Lung (tissue), 12 donors: ENCODE data around the gene DMXL2. TPM values are rescaled to one million over a fixed set of nuclear protein-coding genes. Genes with fewer than 3 reads are reported as not detected.
"Not testable (repeated sequence)": the region's sequence is repeated elsewhere in the genome, so short reads cannot be mapped to it uniquely, and the experiment has no call there.

Experiments
- ATAC-seq: fragments of 200-7000 bp; cut with Tn5 transposase; one replicate; pipeline ENCODE4 v1.9.1; 2020; ENCODE audit warnings: moderate number of reproducible peaks; ENCODE audit not compliant: insufficient read depth, low FRiP score
- DNase-seq, 3 donors: peaks; one replicate each; pipeline ENCODE4 v3.0.0-alpha.2; 2013 to 2017
- H3K27ac ChIP-seq, 2 donors: one replicate each; pipeline ENCODE4 v1.5.1; 2013; ENCODE audit warnings: mild to moderate bottlenecking in 2 of 2, moderate library complexity in 2 of 2, control low read depth in 1 of 2, inconsistent platforms in 1 of 2, low read depth in 1 of 2, low read length in 1 of 2
- H3K27me3 ChIP-seq, 3 donors: one replicate each; pipeline ENCODE4 v1.5.1; 2013; ENCODE audit warnings: low read length in 2 of 3; ENCODE audit not compliant: control insufficient read depth in 3 of 3, insufficient read depth in 3 of 3
- H3K36me3 ChIP-seq, 4 donors: one replicate each; pipeline ENCODE4 v1.5.1; 2013; ENCODE audit warnings: low read length in 4 of 4, mild to moderate bottlenecking in 1 of 4, moderate library complexity in 1 of 4; ENCODE audit not compliant: control insufficient read depth in 4 of 4, insufficient read depth in 4 of 4
- H3K4me1 ChIP-seq, 5 donors: one replicate each; pipeline ENCODE4 v1.5.1; 2013; ENCODE audit warnings: low read length in 5 of 5, mild to moderate bottlenecking in 2 of 5, moderate library complexity in 1 of 5; ENCODE audit not compliant: control insufficient read depth in 5 of 5, insufficient read depth in 5 of 5
- H3K4me3 ChIP-seq: one replicate; pipeline ENCODE4 v1.5.1; 2013; ENCODE audit warnings: mild to moderate bottlenecking, control low read depth, moderate library complexity
- H3K9ac ChIP-seq, 2 donors: one replicate each; pipeline ENCODE4 v1.5.1; 2013; ENCODE audit warnings: low read length in 2 of 2, control low read depth in 1 of 2; ENCODE audit not compliant: insufficient read depth in 1 of 2
- H3K9me3 ChIP-seq, 4 donors: one replicate each; pipeline ENCODE4 v1.5.1; 2013; ENCODE audit warnings: low read length in 3 of 4, mild to moderate bottlenecking in 1 of 4, moderate library complexity in 1 of 4; ENCODE audit not compliant: control insufficient read depth in 4 of 4, insufficient read depth in 3 of 4
- CTCF ChIP-seq: IDR thresholded peaks from 2 replicates; pipeline ENCODE4 v1.5.1; 2012; ENCODE audit warnings: mild to moderate bottlenecking; ENCODE audit errors: control extremely low read depth, extremely low read depth
- whole genome bisulfite sequencing, 2 donors: extraction: QIAGEN DNeasy Blood & Tissue Kit; methylation state at CpG; one replicate each; pipeline ENCODE4 v1.1.7; 2013; 5-methylcytosine and 5-hydroxymethylcytosine counted together
- polyA plus RNA-seq, 2 donors: library from polyadenylated mRNA; stranded (reverse); fragments of 200-250 nt; gene quantifications; one replicate each; pipeline ENCODE4 v1.2.1, GENCODE V29; 2013
- total RNA-seq, 2 donors: library from RNA; depleted of rRNA in 1 of 2; stranded (reverse); fragments of >200 nt in 1 of 2; gene quantifications; one replicate each; pipeline ENCODE4 v1.2.1, GENCODE V29; 2014 to 2021
- donor health status: control.
- donor health status: control.
- donor health status: Bipolar disorder and iron deficiency.
- donor health status: healthy.
- donor health status: DM: yes; HTN: yes; CAD: no.

Gene DMXL2
- total and polyA plus RNA-seq, 4 donors = 40.9 to 105 (median 75.3) TPM

- Histone ChIP-seq H3K4me3 (no peak overlapping the region), H3K4me1 (no peaks in the 10 kb centered on the region), H3K27ac (no peak overlapping the region), H3K27me3 (peaks cover 0 to 7% (median 0%) of the 10 kb centered on the region in 3 donors), H3K9ac (no peak overlapping the region), H3K9me3 (no peaks in the 10 kb centered on the region), H3K36me3 (no peaks in the 10 kb centered on the region)
- DNase-seq = no peak
- no peak for TF ChIP-seq CTCF
- ATAC-seq = no peak
- 84 to 90% methylated on average over 5 of the region's 5 CpGs for WGBS, 2 donors
Observed at GRCh38 chr15:51668446-51668845, 45.9 kb upstream of the DMXL2 start.

GRCh38 chr15:51667478-51667877, 44.9 kb upstream of the DMXL2 start:
- peaks cover 0 to 7% (median 2%) of the 10 kb centered on the region in 3 donors for H3K27me3 ChIP-seq
- WGBS, 2 donors = 39 to 53% methylated on average over 6 of the region's 6 CpGs
- no peak overlapping the region for H3K9ac ChIP-seq
- no peaks in the 10 kb centered on the region for H3K4me1 ChIP-seq
- peak in 1 of 3 donors; percentile 19 for DNase-seq
- no peak overlapping the region for H3K4me3 ChIP-seq
- no peak for TF ChIP-seq CTCF
- no peaks in the 10 kb centered on the region for H3K9me3 ChIP-seq
- ATAC-seq = no peak
- H3K27ac ChIP-seq = no peak overlapping the region
- no peaks in the 10 kb centered on the region for H3K36me3 ChIP-seq

GRCh38 chr15:51661072-51661471, 38.5 kb upstream of the DMXL2 start:
- no peak for ATAC-seq
- no peak for TF ChIP-seq CTCF
- no peak overlapping the region for H3K27ac ChIP-seq

GRCh38 chr15:51658664-51659063, 36.1 kb upstream of the DMXL2 start:
- no peak for TF ChIP-seq CTCF
- ATAC-seq (no peak), DNase-seq (no peak)
- H3K4me1 ChIP-seq = no peaks in the 10 kb centered on the region
- no peak overlapping the region for H3K4me3 ChIP-seq
- H3K27ac ChIP-seq = no peak overlapping the region
- H3K9me3 ChIP-seq = no peaks in the 10 kb centered on the region
- WGBS, 2 donors = 59 to 68% methylated on average over 3 of the region's 3 CpGs
- no peak overlapping the region for H3K9ac ChIP-seq
- no peaks in the 10 kb centered on the region for H3K36me3 ChIP-seq
- H3K27me3 ChIP-seq = peaks cover 0 to 2% (median 0%) of the 10 kb centered on the region in 3 donors

More at GRCh38 chr15:51661072-51661471, 38.5 kb upstream of the DMXL2 start:
- DNase-seq = no peak
- Histone ChIP-seq H3K36me3 (no peaks in the 10 kb centered on the region), H3K27me3 (peaks cover 0 to 2% (median 0%) of the 10 kb centered on the region in 3 donors), H3K4me3 (no peak overlapping the region), H3K4me1 (no peaks in the 10 kb centered on the region), H3K9ac (no peak overlapping the region), H3K9me3 (no peaks in the 10 kb centered on the region)
- 94 to 97% methylated on average over 2 of the region's 2 CpGs for WGBS, 2 donors

GRCh38 chr15:51655401-51656057, 33.0 kb upstream of the DMXL2 start:
- not testable (repeated sequence) for DNase-seq

More at GRCh38 chr15:51655401-51656057, 33.0 kb upstream of the DMXL2 start:
- not testable (repeated sequence) for H3K4me1 ChIP-seq, ATAC-seq, H3K9ac ChIP-seq, H3K27me3 ChIP-seq, H3K4me3 ChIP-seq, H3K36me3 ChIP-seq, H3K27ac ChIP-seq, H3K9me3 ChIP-seq
- WGBS, 2 donors = 95 to 97% methylated on average over 24 of the region's 24 CpGs
